SH-SY5Y (cell line): ENCODE measurements around the gene PBX2.

Source experiments
- GATA2 ChIP-seq: IDR thresholded peaks from 2 replicates; pipeline ENCODE4 v1.6.1; 2011; ENCODE audit warnings: mild to moderate bottlenecking, low read depth, low read length
- GATA3 ChIP-seq: IDR thresholded peaks from 2 replicates; pipeline ENCODE4 v1.6.1; 2011; ENCODE audit warnings: low read depth, mild to moderate bottlenecking, low read length, moderate library complexity

GRCh38 chr6:32146287-32146686 lies 43.7 kb downstream of the PBX2 start:
- TF ChIP-seq GATA3 = no peak
- TF ChIP-seq GATA2 = no peak
